Suprapubic skin (tissue), 3 donors: ENCODE measurements around the gene CELF4.

Experiments used
- CTCF ChIP-seq, 2 donors: fragments of 200-600 bp in 1 of 2; fragments of 450-650 bp in 1 of 2; sonication (generic) in 1 of 2; IDR thresholded peaks; one replicate each; pipeline ENCODE4 v1.5.1; 2016 to 2019; ENCODE audit warnings: antibody characterized with exemption in 2 of 2, mild to moderate bottlenecking in 1 of 2, moderate library complexity in 1 of 2
- EP300 ChIP-seq: sonication (generic); formaldehyde crosslinking; IDR thresholded peaks from one replicate; pipeline ENCODE4 v1.6.1; 2017; ENCODE audit warnings: antibody characterized with exemption
- POLR2A ChIP-seq, 2 donors: fragments of 450-650 bp; IDR thresholded peaks; one replicate each; pipeline ENCODE4 v1.6.1; 2017; ENCODE audit warnings: antibody characterized with exemption in 2 of 2, mild to moderate bottlenecking in 2 of 2, moderate library complexity in 2 of 2

- TF ChIP-seq POLR2A (IDR thresholded peaks at IDR 0.05) = no peak
- TF ChIP-seq CTCF (IDR thresholded peaks at IDR 0.05) = no peak
- no peak for TF ChIP-seq EP300
Measured at GRCh38 chr18:37546651-37547050, 18.9 kb downstream of the CELF4 start.
